H1 (cell line): ENCODE measurements around the gene RBM17. TPM values are rescaled to one million over a fixed set of nuclear protein-coding genes. Genes with fewer than 3 reads are reported as not detected.

Experiments
- CTCF ChIA-PET: fragments of 300-600 bp; sonication (Branson Sonifier 250); formaldehyde crosslinking; loops from one replicate; lab custom pipeline; 2021; ENCODE audit not compliant: partially characterized antibody; lab: Charles Lee
- POLR2A ChIA-PET: fragments of 300-600 bp; sonication (Branson Sonifier 250); formaldehyde crosslinking; loops from one replicate; lab custom pipeline; 2021; ENCODE audit warnings: inconsistent platforms; ENCODE audit not compliant: partially characterized antibody; lab: Charles Lee
- DNase-seq, 2 experiments: peaks; one replicate each; pipeline versions ENCODE4 v3.0.0 to v3.0.0-alpha.2; 2010 to 2022; ENCODE audit warnings: low spot score in 2 of 2, low read depth in 1 of 2, mixed read lengths in 1 of 2
- FAIRE-seq: peaks from 2 replicates; lab custom pipeline; 2011; peaks lifted over from hg19 to GRCh38; lab: Jason Lieb, UNC
- H2AFZ ChIP-seq: 2 replicates; pipeline ENCODE4 v1.8.1; 2012; ENCODE audit warnings: low read length, inconsistent platforms
- H2AK5ac ChIP-seq: 2 replicates; pipeline ENCODE4 v1.6.1; 2013; ENCODE audit warnings: low read depth, low read length
- H2BK120ac ChIP-seq: replicated peaks from 2 replicates; pipeline ENCODE3; 2013; ENCODE audit warnings: low read depth, low read length, inconsistent platforms
- H2BK12ac ChIP-seq: 2 replicates; pipeline ENCODE4 v1.6.1; 2013; ENCODE audit warnings: low read depth, low read length
- H2BK15ac ChIP-seq: 2 replicates; pipeline ENCODE4 v1.6.1; 2013; ENCODE audit warnings: low read length
- H2BK20ac ChIP-seq: 2 replicates; pipeline ENCODE4 v1.6.1; 2013; ENCODE audit warnings: low read length
- H2BK5ac ChIP-seq: 2 replicates; pipeline ENCODE4 v1.6.1; 2013; ENCODE audit warnings: low read depth, low read length
- H3K14ac ChIP-seq: 2 replicates; pipeline ENCODE4 v1.6.1; 2013; ENCODE audit warnings: inconsistent platforms; ENCODE audit not compliant: insufficient read length
- H3K18ac ChIP-seq: 2 replicates; pipeline ENCODE4 v1.6.1; 2013; ENCODE audit warnings: low read length; ENCODE audit errors: extremely low read depth
- H3K23ac ChIP-seq: 2 replicates; pipeline ENCODE4 v1.6.1; 2013; ENCODE audit warnings: inconsistent platforms; ENCODE audit not compliant: insufficient read length
- H3K23me2 ChIP-seq: 2 replicates; pipeline ENCODE4 v1.6.1; 2013; ENCODE audit warnings: low read depth, low read length
- H3K27ac ChIP-seq: 2 replicates; pipeline ENCODE4 v1.6.1; 2011; ENCODE audit warnings: low read depth, low read length, inconsistent platforms
- H3K27me3 ChIP-seq, 4 experiments: replicated peaks in 1 of 4; 1 replicate in 1 of 4; 2 replicates in 3 of 4; pipeline versions ENCODE4 v1.6.1 to v1.8.1; 2011 to 2013; ENCODE audit warnings: low read length in 3 of 4, mild to moderate bottlenecking in 3 of 4, inconsistent platforms in 2 of 4, mixed read lengths in 2 of 4, moderate library complexity in 1 of 4; ENCODE audit not compliant: control insufficient read depth in 3 of 4, insufficient read depth in 3 of 4; ENCODE audit errors: extremely low read depth in 1 of 4
- H3K36me3 ChIP-seq, 4 experiments: 2 replicates each; pipeline versions ENCODE4 v1.6.1 to v1.8.1; 2011 to 2013; ENCODE audit warnings: mild to moderate bottlenecking in 4 of 4, low read length in 3 of 4, moderate library complexity in 2 of 4, control low read depth in 1 of 4, inconsistent platforms in 1 of 4; ENCODE audit not compliant: insufficient read depth in 4 of 4, control insufficient read depth in 2 of 4
- H3K4ac ChIP-seq: replicated peaks from 2 replicates; pipeline ENCODE3; 2013; ENCODE audit warnings: low read length, low read depth, mixed read lengths, inconsistent platforms; ENCODE audit not compliant: insufficient read length
- H3K4me1 ChIP-seq, 4 experiments: replicated peaks in 1 of 4; 1 replicate in 1 of 4; 2 replicates in 3 of 4; pipeline versions ENCODE4 v1.6.1 to v1.8.1; 2011 to 2013; ENCODE audit warnings: low read length in 3 of 4, inconsistent platforms in 2 of 4, mixed read lengths in 1 of 4; ENCODE audit not compliant: insufficient read depth in 4 of 4, control insufficient read depth in 3 of 4
- H3K4me2 ChIP-seq, 2 experiments: 2 replicates each; pipeline versions ENCODE4 v1.6.1 to v1.8.1; 2011 to 2013; ENCODE audit warnings: low read depth in 2 of 2, low read length in 2 of 2, control low read depth in 1 of 2, inconsistent platforms in 1 of 2, mild to moderate bottlenecking in 1 of 2; ENCODE audit not compliant: insufficient read depth in 1 of 2
- H3K4me3 ChIP-seq, 4 experiments: fragments of 200-600, 300-600 bp in 1 of 4; sonication (generic), shearing (Covaris generic), sonication (Bioruptor Twin) in 1 of 4; 2 replicates each; pipeline versions ENCODE4 v1.5.1 to v1.8.1; 2011 to 2016; ENCODE audit warnings: low read length in 4 of 4, low read depth in 3 of 4, control low read depth in 2 of 4, inconsistent platforms in 2 of 4, mild to moderate bottlenecking in 2 of 4, mixed read lengths in 1 of 4, moderate library complexity in 1 of 4; ENCODE audit not compliant: insufficient read depth in 2 of 4; ENCODE audit errors: extremely low read depth in 1 of 4
- H3K56ac ChIP-seq: replicated peaks from 2 replicates; pipeline ENCODE3; 2013; ENCODE audit warnings: low read depth, mild to moderate bottlenecking, mixed read lengths, low read length, inconsistent platforms; ENCODE audit not compliant: insufficient read length
- H3K79me1 ChIP-seq: 2 replicates; pipeline ENCODE4 v1.6.1; 2013; ENCODE audit warnings: low read depth, low read length, control low read depth
- H3K79me2 ChIP-seq, 2 experiments: 2 replicates each; pipeline versions ENCODE4 v1.6.1 to v1.8.1; 2012 to 2013; ENCODE audit warnings: low read length in 2 of 2, mild to moderate bottlenecking in 2 of 2, inconsistent platforms in 1 of 2; ENCODE audit not compliant: insufficient read depth in 2 of 2, control insufficient read depth in 1 of 2
- H3K9ac ChIP-seq, 4 experiments: replicated peaks in 1 of 4; 1 replicate in 1 of 4; 2 replicates in 3 of 4; pipeline versions ENCODE4 v1.6.1 to v1.8.1; 2011 to 2013; ENCODE audit warnings: low read depth in 3 of 4, low read length in 3 of 4, control low read depth in 2 of 4, mild to moderate bottlenecking in 2 of 4, moderate library complexity in 2 of 4, inconsistent platforms in 1 of 4; ENCODE audit errors: extremely low read depth in 1 of 4
- H3K9me3 ChIP-seq, 2 experiments: 2 replicates each; pipeline versions ENCODE4 v1.6.1 to v1.8.1; 2012 to 2013; ENCODE audit warnings: mild to moderate bottlenecking in 2 of 2, moderate library complexity in 2 of 2, control low read depth in 1 of 2, inconsistent platforms in 1 of 2, low read depth in 1 of 2, low read length in 1 of 2, mixed read lengths in 1 of 2; ENCODE audit not compliant: insufficient read depth in 2 of 2
- H4K20me1 ChIP-seq, 2 experiments: replicated peaks in 1 of 2; 2 replicates each; pipeline versions ENCODE3 to v1.8.1; 2011 to 2013; ENCODE audit warnings: inconsistent platforms in 2 of 2, low read length in 2 of 2, mild to moderate bottlenecking in 1 of 2; ENCODE audit not compliant: insufficient read depth in 2 of 2, control insufficient read depth in 1 of 2
- H4K5ac ChIP-seq: 2 replicates; pipeline ENCODE4 v1.6.1; 2013; ENCODE audit warnings: low read length, low read depth, mixed read lengths, inconsistent platforms; ENCODE audit not compliant: insufficient read length
- H4K8ac ChIP-seq: 2 replicates; pipeline ENCODE4 v1.8.0; 2013; ENCODE audit warnings: mild to moderate bottlenecking, moderate library complexity, low read length, inconsistent platforms; ENCODE audit not compliant: insufficient read depth; ENCODE audit errors: extremely low read depth
- H4K91ac ChIP-seq: replicated peaks from 2 replicates; pipeline ENCODE3; 2013; ENCODE audit warnings: low read length, mixed read lengths, inconsistent platforms; ENCODE audit not compliant: insufficient read length
- HDAC6 ChIP-seq: IDR thresholded peaks from one replicate; pipeline ENCODE4 v1.7.1; 2012; ENCODE audit warnings: low read depth, mild to moderate bottlenecking, inconsistent platforms, low read length, moderate library complexity
- WGBS, 2 experiments: shearing (Covaris generic) in 1 of 2; methylation state at CpG; one replicate each; pipeline versions ENCODE4 v1.1.6 to v1.1.7; 2013 to 2015; ENCODE audit warnings: low lambda C conversion rate in 2 of 2, mixed read lengths in 2 of 2, inconsistent platforms in 1 of 2, low coverage in 1 of 2, missing lambda C conversion rate in 1 of 2; ENCODE audit not compliant: insufficient replicate concordance in 2 of 2, insufficient coverage in 1 of 2, insufficient read length in 1 of 2; ENCODE audit errors: extremely low coverage in 1 of 2, missing lambda C conversion rate in 1 of 2; 5-methylcytosine and 5-hydroxymethylcytosine counted together
- polyA plus RNA-seq, 7 experiments: library from polyadenylated mRNA; depleted of rRNA in 3 of 7; stranded (reverse) in 5 of 7; unstranded in 2 of 7; fragments of >200 nt in 5 of 7; fragments of 200-250 nt in 2 of 7; gene quantifications; 1 replicate in 5 of 7; 2 replicates in 1 of 7; 4 replicates in 1 of 7; pipeline versions ENCODE4 v1.2.1 to v1.2.3, GENCODE V29; 2011 to 2013; ENCODE audit warnings: missing spikeins in 2 of 7, mixed read lengths in 2 of 7
- total RNA-seq: library from RNA; stranded (reverse); fragmentation: NEBNext Ultra II Directional; extraction: Animal tissue kit (Norgen Biotek cat#: 25700); gene quantifications from 2 replicates; pipeline ENCODE4 v1.2.1, GENCODE V29; 2021

RBM17 gene
- total and polyA plus RNA-seq, 2 of the 8 experiments (the other 6 are each of a cell fraction or from before 2014, with no cell fraction given) = 15.7 to 128 TPM

DNA sequence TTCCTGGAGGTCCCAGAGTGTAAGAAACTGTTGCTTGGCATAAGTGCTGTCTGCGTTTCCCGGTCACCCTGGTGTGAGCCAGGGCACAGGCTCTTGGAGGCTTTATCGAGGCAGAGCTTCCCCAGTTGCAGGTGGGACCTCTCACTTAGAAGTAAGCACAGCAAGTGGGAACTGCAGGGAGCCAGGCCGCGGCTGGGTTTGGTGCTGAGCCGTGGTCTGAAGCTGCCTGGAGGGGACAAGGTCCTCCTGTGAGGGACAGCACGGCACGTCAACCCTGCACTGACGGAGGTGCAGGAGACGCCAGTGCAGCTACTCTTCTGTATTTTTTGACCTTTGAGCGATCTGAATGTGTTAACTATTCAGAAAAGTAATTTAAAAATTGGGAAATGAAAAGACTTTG, 58.1 kb downstream of the RBM17 start:
- Histone ChIP-seq H3K36me3 (no peaks in the 10 kb centered on the region), H2BK5ac (no peak overlapping the region), H2AK5ac (no peak overlapping the region), H2BK20ac (no peak overlapping the region), H3K4me1 (peaks cover 0 to 11% (median 8%) of the 10 kb centered on the region in 4 experiments; a peak in 6 of 7 replicates), H3K14ac (no peak overlapping the region), H3K9me3 (no peaks in the 10 kb centered on the region), H2BK12ac (no peak overlapping the region), H3K23ac (no peak overlapping the region), H3K4ac (no peak overlapping the region), H2BK120ac (no peak overlapping the region), H2BK15ac (no peak overlapping the region), H3K9ac (no peak overlapping the region), H3K27ac (no peak overlapping the region), H3K18ac (no peak overlapping the region), H3K4me3 (no peak overlapping the region), H3K56ac (no peak overlapping the region), H3K4me2 (no peak overlapping the region; a peak in 1 of 4 replicates), H3K79me1 (peaks cover 8% of the 10 kb centered on the region), H4K8ac (no peak overlapping the region), H4K20me1 (peaks cover 2 to 17% of the 10 kb centered on the region in 2 experiments), H4K91ac (no peak overlapping the region), H4K5ac (no peak overlapping the region), H3K79me2 (peaks cover 0 to 13% of the 10 kb centered on the region in 2 experiments; a peak in 2 of 4 replicates), H3K23me2 (peaks cover 14% of the 10 kb centered on the region; the same call in 1 of the 2 replicates), H3K27me3 (peaks cover 1 to 21% (median 6%) of the 10 kb centered on the region in 4 experiments; a peak in 4 of 7 replicates), H2AFZ (no peak overlapping the region)
- FAIRE-seq = no peak
- DNase-seq = no peak
- CTCF ChIA-PET = interaction anchor here (0.9 to 2.1 kb wide), 8 partner anchors 12 to 259 kb away, joined by 3 to 6 read pairs (median 4); partner anchors contain the start of gene PFKFB3
- POLR2A ChIA-PET = interaction anchor here (0.7 to 2.4 kb wide), 4 partner anchors 10 to 140 kb away, joined by 3 to 10 read pairs (median 6); partner anchors contain the start of gene PFKFB3
- 85% methylated on average over 11 of the region's 11 CpGs; no CpG with 5 or more reads in 1 of the 2 experiments for WGBS, 2 experiments
- no peak for TF ChIP-seq HDAC6
